ENCODE data around the gene SLC38A8.

The SLC38A8 gene

DNA sequence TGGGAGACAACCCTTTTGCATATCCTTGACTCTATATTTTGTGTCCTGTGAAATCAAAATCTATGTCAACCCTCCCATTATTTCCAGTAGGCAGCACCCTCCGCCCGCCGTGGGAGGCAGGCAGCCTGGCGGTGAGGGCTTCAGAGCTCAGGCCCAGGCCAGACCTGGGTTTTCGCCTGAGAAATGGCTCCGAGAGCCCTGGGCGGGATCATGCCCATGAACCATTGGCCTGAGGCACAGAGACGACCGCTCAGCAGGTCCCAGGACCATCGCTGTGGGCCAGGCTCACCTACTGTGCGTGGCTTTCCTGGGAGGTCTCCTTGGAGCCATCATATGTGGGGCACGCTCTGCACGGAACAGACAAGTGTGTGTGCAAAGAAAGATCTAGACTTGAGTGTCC, 6.3 kb upstream of the SLC38A8 start:
- DNase-seq (ENCODE audit: low spot score) = no peak

DNA sequence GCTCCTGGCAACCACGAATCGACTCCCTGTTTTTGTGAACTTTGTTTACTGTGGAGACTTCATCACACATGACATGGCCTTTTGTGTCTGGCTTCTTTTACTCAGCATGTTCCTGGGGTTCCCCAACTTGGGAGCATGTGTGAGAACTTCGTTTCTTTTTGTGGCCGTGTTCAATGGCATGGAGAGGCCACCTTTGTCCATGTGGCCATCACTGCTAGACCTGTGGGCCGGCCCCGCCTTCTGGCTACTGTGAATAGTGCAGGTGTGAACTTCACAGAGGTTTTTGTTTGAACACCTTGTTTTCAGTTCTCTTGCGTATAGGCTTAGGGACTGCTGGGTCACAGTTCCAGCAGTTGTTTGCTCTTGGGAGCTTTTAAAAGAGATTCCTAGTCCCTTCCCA, 5.7 kb upstream of the SLC38A8 start:
- DNase-seq (ENCODE audit: low spot score) = no peak

DNA sequence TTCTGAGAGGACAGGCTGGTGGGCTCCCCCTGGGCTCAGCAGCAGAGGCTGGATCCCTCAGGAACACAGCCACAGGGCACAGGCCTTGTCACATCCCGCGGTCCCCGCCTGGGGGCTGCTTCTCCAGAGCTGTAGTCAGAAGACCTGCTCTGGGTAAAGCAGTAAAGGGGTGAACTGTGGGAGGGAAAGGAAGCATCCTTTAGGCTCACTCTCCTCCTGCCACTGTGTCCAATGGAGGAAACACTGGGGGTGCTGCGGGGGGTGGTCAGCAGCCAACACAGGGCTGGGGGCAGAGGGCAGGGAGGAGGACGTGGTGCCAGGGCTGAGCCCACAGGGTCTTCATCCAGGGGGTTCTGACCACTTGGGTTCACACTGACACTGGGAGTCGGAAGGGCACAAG, 5.0 kb upstream of the SLC38A8 start:
- DNase-seq (ENCODE audit: low spot score) = no peak

DNA sequence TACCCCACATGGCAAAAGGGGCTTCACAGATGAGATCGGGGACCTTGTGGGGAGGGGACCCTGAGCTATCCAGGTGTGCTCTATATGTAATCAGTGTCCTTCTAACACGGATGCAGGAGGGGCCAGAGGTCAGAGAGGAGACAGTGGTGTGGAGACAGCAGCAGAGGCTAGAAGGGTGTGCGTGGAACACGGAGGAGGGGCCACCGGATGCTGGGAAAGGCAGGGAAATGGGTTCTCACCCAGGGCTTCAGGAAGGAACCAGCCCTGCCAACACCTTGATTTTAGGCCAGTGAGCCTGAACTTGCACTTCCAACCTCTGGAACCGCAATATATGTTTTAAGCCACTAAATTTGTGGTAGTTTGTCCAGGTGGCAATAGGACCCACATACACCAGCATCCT, 4.6 kb upstream of the SLC38A8 start:
- no peak for DNase-seq (ENCODE audit: low spot score)

DNA sequence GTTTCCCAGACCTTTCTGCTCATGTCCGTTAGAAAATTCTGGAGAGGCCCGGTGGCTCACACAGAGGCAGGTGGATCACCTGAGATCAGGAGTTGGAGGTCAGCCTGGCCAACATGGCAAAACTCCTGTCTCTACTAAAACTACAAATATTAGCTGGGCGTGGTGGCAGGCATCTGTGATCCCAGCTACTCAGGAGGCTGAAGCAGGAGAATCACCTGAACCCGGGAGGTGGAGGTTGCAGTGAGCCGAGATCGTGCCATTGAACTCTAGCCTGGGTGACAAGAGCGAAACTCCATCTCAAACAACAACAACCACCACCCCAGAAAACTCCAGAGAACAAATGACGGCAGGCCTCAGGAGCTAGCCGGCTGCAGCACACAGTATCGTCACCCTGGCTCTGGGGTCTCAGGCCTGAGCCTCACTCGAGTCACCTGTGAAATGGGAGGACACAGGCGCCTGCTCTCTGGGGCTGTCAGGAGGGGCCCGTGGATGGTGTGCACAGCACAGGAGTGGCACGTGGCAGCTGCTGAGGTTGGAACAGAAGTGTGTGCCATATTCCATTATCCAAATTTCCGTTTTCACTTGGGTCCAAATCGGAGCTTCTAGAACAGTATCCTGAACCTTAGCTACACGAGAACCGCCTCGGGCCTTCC, 3.3 kb upstream of the SLC38A8 start:
- no peak for DNase-seq (ENCODE audit: low spot score)

DNA sequence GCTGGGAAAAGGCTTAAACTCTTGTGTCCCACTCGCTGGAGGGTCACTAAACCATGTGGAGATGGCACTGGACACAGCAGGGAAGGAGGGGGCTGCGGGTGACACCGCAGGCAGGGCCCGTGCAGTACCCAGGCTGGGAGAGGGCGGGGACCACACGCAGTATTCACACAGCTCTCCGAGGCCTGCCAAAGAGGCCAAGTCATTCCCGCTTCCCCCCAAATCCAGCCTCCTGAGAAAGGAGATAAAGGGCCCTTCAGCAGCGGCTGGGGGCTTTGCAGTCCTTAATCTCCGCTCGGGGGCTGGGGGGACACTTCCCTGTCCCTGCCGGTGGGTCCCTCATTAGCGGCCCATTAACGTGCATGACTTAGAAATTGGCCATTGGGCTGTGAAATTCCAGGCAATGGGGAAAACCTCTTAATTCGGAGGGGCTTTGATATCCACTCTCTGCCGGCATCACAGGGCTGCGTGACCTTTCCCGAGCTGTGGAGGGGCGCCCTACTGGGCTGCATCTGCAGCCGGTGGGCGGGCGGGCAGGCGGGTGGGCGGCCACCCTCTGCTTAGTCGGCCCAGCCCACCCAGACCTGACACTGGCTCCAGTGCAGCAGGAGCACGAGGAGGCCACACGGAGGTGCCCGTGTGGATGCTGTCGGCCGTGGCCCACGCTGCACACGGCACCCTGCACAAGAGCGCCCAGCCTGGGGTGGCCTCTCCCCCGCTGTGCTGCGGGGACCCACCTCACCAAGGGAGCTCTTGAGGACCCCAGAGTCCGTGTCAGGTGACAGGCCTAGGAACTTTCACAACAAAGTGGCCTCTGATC, 2.6 kb upstream of the SLC38A8 start:
- no peak for DNase-seq (ENCODE audit: low spot score)

DNA sequence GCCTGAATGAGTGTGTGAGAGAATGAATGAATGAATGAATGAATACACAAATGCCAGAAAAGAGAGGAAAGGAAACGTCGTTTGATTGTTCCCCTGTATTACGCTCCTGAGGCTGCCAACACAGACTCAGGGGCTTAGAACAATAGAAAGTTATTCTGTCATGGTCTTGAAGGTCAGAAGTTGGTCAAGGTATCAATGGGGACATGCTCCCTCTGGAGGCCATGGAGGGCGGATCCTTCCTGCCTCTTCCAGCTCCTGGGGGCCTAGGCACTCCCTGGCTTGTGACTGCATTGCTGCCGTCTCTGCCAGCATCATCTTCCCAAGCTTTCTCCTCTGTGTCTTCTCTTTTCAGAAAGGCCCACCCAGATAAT, 1.5 kb upstream of the SLC38A8 start:
- DNase-seq (ENCODE audit: low spot score) = peak; percentile 35

DNA sequence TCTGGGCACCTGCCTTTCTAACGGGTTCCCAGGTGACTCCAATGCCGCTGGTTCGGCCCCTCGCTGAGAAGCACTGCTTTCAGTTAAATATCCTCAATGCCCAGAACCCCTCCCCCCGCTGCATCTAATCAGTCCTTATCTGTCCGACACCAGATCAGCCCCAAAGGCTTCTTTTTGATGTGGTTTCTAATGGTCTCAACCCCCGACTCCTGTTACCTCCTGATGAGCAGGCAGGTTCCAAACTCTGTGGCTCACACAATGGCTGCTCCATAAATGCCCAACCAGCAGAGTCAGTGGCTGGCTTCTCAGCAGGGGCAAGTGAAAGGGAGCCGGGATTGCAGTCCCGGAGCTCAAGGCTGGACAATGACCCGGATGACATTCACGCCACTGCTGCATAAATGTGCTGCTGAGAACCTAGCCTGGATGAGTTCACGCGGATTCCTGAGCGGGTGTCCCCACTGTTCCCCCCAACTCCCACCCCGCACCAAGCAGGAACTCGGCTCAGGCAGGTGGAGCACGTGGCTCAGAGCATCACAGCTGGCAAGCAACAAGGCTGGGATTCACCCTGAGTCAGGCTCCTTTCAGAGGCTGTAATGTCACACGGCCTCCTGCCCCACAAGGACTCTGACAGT, 1.0 kb upstream of the SLC38A8 start:
- DNase-seq (ENCODE audit: low spot score) = no peak

DNA sequence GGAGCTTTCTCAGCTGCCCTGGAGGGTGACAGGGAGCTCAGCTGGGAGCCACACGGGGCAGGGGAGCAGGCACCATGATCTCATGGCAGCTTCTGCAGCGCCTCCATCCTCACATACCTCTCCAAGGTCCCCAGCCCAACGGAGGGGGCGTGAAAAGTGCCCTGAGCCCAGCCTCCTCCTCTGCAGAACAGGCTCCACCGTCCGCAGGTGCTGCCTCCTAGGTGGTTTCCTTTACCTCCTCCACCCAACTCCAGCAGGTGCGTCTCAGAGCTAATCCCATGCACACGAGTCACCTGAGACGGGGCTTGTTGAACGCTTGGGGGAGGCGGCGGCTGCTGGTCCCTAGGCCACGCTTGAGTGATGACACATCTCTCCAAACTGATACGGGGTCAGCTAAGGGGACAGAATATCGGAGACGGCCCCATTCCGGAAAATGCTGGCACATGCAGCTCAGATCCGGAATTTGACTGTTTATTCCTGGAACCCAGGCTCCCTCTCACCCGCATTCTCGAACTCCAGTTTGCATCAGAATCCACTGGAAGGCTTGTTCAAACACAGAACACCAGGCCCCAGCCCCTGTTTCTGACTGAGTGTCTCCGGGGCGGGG, 387 bp upstream of the SLC38A8 start:
- DNase-seq (ENCODE audit: low spot score) = no peak

DNA sequence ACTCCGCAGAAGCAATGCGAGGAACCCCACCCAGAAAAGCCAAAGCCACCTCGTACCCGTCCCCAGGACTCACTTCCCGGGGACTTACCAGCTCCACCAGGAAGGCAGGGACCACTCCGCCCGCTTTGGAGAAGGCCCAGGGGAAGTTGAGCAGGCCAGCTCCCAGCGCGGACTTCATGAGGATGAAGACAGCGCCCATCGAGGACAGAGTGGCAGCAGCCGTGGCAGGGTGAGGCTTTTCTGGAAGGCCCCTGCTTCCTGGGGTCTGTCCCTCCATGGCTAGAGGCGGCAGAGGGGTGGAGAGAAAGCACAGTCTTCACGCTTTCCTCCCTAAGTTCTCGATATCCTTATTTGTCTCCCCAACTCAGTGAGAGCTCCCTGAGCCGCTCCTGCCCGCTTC, 714 bp downstream of the SLC38A8 start:
- DNase-seq (ENCODE audit: low spot score) = no peak

DNA sequence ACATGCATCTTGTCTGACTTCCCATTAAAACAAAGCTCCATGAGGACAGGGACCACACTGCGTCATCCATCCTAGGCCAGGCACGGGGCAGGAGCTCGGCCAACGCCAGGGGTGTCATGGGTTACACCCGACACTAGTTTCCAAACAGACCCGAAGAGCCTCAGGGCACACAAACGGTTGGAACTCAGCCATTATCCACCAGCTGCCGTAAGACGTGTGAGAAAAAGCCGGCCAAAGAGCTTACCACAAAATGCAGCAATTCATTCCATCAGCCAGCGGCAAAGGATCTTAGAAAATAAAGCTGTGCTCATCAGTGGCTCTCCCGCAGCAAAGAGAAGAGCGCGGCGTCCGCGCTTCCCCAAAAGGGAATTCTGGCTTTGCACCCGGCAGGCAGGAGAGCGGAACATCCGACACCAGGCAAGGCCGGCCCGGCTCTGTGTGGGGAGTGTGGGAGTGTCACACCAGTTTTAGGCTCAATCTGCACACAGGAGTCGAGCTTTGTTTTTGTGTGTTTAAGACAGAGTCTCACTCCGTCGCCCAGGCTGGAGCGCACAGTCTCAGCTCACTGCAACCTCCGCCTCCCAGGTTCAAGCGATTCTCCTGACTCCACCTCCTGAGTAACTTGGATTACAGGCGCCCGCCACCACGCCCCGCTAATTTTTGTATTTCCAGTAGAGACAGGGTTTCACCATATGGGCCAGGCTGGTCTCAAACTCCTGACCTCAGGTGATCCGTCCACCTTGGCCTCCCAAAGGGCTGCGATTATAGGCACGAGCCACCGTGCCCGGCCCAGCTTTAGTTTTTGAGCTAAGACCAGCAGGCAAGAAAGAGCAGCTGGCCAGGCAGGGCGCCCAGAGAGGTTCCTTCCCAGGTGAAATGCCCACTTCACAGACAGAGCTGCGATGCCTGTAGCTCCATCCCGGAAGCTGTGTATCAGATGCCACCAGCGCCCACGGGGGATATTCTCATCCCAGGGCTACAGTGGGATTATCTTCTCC, 1.5 kb downstream of the SLC38A8 start:
- DNase-seq (ENCODE audit: low spot score) = peak; percentile 16

DNA sequence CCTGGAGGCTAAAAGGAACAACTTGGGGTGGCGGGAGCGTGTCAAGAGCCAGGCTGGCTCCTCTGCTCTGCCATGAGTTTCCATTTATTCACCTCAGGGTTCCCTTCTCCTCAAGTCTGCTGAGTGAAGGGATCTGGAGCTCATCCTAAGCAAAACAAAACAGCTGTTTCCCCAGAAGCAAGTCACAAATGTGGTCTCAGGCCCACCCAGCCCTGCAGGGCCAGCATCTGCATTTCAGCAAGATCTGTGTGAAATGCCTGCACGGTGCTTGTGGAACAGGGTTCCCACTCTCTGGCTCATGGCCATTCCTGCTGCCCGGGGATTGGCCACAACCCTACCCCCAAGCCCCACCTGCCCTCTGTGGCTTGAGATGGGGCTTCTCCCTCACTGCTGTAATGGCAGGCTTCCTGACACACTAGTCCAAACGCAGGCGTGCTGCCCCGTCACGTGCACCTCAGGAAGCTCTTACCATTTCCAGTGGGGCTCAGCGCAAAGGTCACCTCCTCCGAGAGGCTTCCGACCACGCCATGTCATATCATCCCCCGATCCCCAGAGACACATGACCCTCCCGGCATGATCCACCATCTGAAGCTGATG, 2.3 kb downstream of the SLC38A8 start:
- no peak for DNase-seq (ENCODE audit: low spot score)

DNA sequence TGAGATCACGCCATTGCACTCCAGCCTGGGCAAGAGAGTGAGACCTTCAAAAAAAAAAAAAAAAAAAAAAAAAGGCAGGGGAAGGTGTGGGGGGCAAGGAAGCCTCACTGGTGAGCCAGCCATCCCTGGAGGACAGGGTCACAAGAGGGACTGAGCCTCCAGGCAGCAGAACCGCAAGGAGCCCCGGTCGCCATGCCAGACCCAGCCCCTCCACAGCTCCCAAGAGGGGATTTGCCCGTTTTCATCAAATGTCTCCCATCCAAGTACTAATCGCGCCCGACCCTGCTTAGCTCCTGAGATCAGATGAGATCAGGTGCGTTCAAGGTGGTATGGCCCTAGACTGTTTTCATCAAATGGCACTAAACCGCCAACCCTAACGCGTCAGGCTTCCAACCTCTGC, 2.9 kb downstream of the SLC38A8 start:
- no peak for DNase-seq (ENCODE audit: low spot score)

DNA sequence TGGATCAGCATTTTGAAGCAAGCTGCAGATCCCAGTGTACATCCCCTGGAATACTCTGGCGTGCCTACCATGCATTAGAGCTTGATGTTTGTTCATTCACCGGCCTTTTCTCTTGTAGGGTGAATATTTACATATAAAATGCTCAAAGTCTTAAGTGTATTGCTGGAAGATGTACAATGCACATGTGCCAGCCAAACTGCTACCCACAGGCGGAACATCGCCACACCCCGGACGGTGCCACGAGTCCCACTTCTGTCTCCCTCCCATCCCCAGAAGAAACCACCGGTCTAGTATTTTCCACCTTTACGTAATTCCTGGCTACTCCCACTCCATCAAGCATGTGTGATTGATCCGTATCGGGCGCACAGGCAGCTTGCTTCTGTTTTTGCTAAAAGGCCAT, 4.1 kb downstream of the SLC38A8 start:
- DNase-seq (ENCODE audit: low spot score) = no peak

DNA sequence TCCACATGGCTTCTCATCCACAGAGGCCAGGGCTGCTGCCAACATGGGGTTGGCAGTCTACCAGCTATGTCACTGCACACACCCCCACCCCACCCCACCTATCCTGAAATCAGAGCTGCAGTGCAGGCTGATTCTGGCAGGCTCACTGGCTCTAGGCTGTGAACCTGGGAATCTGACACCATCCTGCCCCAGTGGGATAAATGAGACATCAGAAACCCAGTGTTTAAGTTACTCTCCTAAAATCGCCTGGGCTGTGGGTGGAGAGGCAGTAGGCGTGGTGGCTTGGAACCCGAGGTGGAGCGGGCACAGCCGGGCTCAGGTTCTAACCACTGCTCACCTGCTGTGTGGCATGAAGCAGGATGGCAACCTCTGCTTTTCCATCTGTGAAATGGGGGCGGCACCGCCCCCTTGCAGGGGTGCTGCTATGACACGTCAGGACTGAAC, 5.6 kb downstream of the SLC38A8 start:
- DNase-seq (ENCODE audit: low spot score) = no peak

DNA sequence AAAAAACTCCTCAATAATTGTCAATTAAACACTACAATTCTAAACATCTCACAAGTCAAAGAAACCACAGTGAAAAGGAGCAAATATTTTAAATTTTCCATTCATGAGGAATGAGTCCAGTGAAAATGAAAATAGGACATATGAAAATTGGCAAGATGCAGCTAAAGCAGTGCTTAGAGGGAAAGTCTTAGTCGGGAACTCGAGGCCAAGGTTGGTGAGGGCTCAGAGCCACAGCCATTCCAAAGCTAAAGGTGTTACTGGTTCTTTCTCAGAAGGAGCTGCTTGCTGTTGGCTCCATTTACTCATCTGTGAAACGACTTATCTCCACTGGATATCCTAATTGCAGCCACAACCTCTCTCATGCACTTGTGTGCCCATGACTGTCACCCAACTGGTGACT, 6.5 kb downstream of the SLC38A8 start:
- no peak for DNase-seq (ENCODE audit: low spot score)

DNA sequence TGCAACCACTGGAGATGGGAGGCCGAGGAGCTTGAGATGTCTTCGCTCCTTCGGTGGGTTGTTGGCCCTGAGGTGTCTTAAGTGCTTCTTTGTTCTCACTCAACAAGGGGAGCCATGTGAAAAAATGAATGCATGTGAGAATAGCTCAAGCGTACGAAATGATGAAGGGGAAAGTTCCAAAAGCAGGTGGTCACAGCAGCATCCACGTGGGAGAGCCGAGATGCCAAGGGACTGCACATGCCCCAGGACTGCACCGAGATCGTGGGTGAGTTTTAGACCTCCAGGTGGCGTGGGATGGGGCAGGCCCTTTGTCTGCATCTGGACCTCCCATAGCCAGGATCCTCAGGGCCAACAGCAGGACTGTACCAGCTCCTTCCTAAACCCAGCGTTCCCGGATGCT, 8.1 kb downstream of the SLC38A8 start:
- no peak for DNase-seq (ENCODE audit: low spot score)

DNA sequence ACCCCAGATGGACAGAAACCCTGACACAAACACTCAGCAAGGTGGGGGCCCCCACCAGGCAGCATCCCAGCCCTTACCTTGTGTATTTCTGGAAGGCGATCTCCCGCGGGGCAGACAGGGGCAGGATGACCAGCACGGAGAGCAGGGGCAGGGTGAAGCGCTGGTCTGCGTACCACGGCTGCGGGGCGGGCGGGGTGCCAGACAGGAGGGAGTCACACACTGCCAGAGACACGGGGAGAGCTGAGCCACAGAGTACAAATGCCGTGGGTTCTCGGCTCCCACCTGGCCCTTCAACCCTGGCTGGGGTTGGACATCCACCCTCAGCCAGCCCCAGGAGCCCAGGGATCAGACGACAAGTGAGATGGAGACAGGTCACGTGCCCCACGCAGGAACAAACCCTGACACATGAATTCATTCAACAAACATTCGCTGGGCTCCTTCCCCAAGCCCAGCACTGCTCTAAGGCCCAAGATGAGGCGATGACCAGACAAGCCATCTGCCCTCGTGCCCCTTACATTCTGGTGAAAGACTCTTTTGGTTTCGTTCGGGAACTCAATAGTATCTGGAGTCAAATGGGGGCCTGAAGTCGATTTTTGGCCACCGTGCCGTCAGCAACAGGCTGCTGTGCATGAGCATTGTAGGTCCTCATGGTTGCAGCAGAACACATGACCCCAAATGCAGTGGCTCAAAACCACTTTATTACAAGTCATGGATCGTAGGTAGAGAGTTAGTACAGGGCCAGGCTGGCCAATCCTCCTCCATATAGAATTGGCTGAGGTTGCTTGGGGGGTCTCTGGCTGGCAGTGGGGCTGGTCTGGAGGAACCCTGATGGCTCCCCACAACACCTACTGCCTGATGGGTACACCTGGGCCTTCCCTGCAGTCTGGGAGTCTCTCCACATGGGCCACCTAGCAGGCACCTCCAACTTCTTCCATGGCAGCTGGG, 9.1 kb downstream of the SLC38A8 start:
- no peak for DNase-seq (ENCODE audit: low spot score)

DNA sequence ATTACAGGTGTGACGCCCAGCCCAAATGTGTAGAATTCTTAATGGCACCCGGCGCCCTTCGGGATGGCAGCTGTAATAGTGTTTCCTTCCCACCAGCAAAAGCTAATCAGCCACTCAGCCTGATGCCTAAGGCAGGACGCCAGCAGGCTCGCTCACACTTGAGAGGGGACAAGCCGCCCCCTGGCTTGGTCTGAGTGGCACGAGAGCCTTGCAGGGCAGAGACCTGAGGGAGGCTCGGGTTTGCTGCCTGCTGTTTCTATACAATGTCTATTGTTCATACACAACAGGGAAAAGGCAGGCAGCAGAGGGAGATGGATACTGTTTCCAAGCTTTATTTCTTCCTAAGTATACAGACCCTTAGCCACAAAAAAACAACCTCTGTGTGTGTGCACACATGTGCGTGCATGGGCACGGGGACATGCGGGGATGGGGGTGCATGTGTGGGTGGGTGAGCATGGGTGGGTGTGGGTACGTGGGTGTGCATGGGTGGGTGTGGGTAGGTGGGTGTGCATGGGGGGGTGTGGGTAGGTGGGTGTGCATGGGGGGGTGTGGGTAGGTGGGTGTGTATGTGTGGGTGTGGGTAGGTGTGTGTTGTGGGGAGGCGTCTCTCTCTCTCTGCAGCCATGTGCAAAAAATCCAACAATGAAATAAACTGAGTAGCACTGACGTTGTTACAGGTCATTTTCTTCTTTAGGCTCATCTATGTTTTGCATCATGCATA, 10.0 kb downstream of the SLC38A8 start:
- no peak for DNase-seq (ENCODE audit: low spot score)
